GM23248 (cell line): Measurements from ENCODE around the gene RASSF3. TPM values are rescaled to one million over a fixed set of nuclear protein-coding genes. Genes with fewer than 3 reads are reported as not detected.

Source experiments
- DNase-seq: peaks from one replicate; pipeline ENCODE4 v3.0.0-alpha.2; 2015
- H2AFZ ChIP-seq: fragments of 200-600 bp; sonication (generic); 2 replicates; pipeline ENCODE4 v1.6.1; 2016; ENCODE audit warnings: antibody characterized with exemption
- H3F3A ChIP-seq: fragments of 200-600 bp; sonication (generic); 2 replicates; pipeline ENCODE4 v1.6.1; 2016; ENCODE audit warnings: mild to moderate bottlenecking, antibody characterized with exemption, mixed run types; ENCODE audit not compliant: insufficient read depth
- H3K27ac ChIP-seq: fragments of 200-600 bp; sonication (generic); 2 replicates; pipeline ENCODE4 v1.5.1; 2016; ENCODE audit warnings: mild to moderate bottlenecking
- H3K27me3 ChIP-seq: fragments of 200-600 bp; sonication (generic); replicated peaks from 2 replicates; pipeline ENCODE4 v1.6.1; 2016; ENCODE audit warnings: mild to moderate bottlenecking; ENCODE audit not compliant: insufficient read depth
- H3K36me3 ChIP-seq: fragments of 200-600 bp; sonication (generic); 2 replicates; pipeline ENCODE4 v1.6.1; 2016; ENCODE audit warnings: low read depth, mild to moderate bottlenecking
- H3K4me1 ChIP-seq: fragments of 200-600 bp; sonication (generic); 2 replicates; pipeline ENCODE4 v1.6.1; 2016; ENCODE audit warnings: mild to moderate bottlenecking; ENCODE audit not compliant: insufficient read depth
- H3K4me2 ChIP-seq: fragments of 200-600 bp; sonication (generic); one replicate; pipeline ENCODE4 v1.6.1; 2016; ENCODE audit warnings: mild to moderate bottlenecking; ENCODE audit not compliant: unreplicated experiment
- H3K4me3 ChIP-seq: fragments of 200-600 bp; sonication (generic); 2 replicates; pipeline ENCODE4 v1.5.1; 2016; ENCODE audit warnings: mild to moderate bottlenecking
- H3K79me2 ChIP-seq: fragments of 200-600 bp; sonication (generic); 2 replicates; pipeline ENCODE4 v1.6.1; 2016; ENCODE audit warnings: mild to moderate bottlenecking; ENCODE audit not compliant: insufficient read depth
- H3K9ac ChIP-seq: fragments of 200-600 bp; sonication (generic); 2 replicates; pipeline ENCODE4 v1.6.1; 2016; ENCODE audit warnings: mild to moderate bottlenecking
- H3K9me2 ChIP-seq: fragments of 200-600 bp; sonication (generic); 2 replicates; pipeline ENCODE4 v1.6.1; 2016; ENCODE audit warnings: mixed run types, mild to moderate bottlenecking, moderate library complexity; ENCODE audit not compliant: insufficient read depth
- H3K9me3 ChIP-seq: fragments of 200-600 bp; sonication (generic); one replicate; pipeline ENCODE4 v1.6.1; 2017; ENCODE audit warnings: low read depth
- H4K20me1 ChIP-seq: fragments of 200-600 bp; sonication (generic); 2 replicates; pipeline ENCODE4 v1.6.0; 2016; ENCODE audit not compliant: insufficient read depth
- EZH2 ChIP-seq: fragments of 200-600 bp; sonication (generic); IDR thresholded peaks from 2 replicates; pipeline ENCODE4 v1.6.1; 2018; ENCODE audit warnings: antibody characterized with exemption, mild to moderate bottlenecking; ENCODE audit not compliant: insufficient read depth, poor library complexity, severe bottlenecking
- EZH2phosphoT487 ChIP-seq: fragments of 200-600 bp; sonication (generic); IDR thresholded peaks from 2 replicates; pipeline ENCODE4 v1.6.1; 2018; ENCODE audit warnings: antibody characterized with exemption, moderate library complexity, mild to moderate bottlenecking, low read depth; ENCODE audit not compliant: insufficient read depth
- WGBS, 2 experiments: methylation state at CpG; one replicate each; pipeline ENCODE4 v1.1.6; 2015 to 2017; ENCODE audit warnings: low lambda C conversion rate in 2 of 2, low coverage in 1 of 2; ENCODE audit errors: missing lambda C conversion rate in 2 of 2; 5-methylcytosine and 5-hydroxymethylcytosine counted together
- in situ Hi-C: fragments of 300-500 bp; cut with MboI; formaldehyde crosslinking; loops from 2 replicates; pipeline ENCODE4 v1.15.0; 2020
- polyA plus RNA-seq: library from polyadenylated mRNA; unstranded; fragments of >200 nt; fragmentation: Nextera tagmentation; extraction: Ambion mirVana; gene quantifications from 2 replicates; pipeline ENCODE4 v1.2.1, GENCODE V29; 2016
- total RNA-seq: library from RNA; depleted of rRNA; stranded (reverse); fragments of >200 nt; shearing (Covaris generic); gene quantifications from 2 replicates; pipeline ENCODE4 v1.2.3, GENCODE V29; 2014

RASSF3 gene
- total and polyA plus RNA-seq, 2 experiments from 2014 or later = 1.9 to 4.9 TPM

DNA sequence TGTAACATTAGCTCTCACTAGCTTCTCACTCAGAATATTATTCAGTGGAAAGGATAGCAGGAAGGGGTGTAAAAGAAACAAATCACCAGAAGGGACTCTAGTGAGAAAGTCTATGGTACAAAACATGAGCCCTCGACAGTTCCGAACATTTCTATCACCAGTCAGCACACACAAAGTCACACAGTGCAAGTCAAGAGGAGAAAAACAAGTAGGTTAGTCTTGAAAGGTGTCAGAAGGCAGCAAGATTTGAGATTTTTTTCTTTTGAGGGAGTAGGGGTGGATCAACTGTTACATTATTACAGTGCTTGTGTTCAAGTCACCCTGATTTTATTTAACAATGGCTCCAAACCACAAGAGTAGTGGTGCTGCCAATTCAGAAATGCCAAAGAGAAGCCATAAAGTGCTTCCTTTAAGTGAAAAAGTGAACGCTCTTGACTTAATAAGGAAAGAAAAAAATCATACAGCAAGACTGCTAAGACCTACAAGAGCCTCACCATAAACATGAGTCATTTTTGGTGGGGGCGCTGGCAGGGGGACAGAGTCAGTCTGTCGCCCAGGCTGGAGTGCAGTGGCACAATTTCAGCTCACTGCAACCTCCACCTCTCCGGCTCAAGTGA, 106.7 kb downstream of the RASSF3 start:
- in situ Hi-C loops = no loop called here
- Histone ChIP-seq H3K4me1 (no peaks in the 10 kb centered on the region), H3K36me3 (peaks cover 14% of the 10 kb centered on the region; the same call in 1 of the 2 replicates), H3K27me3 (no peaks in the 10 kb centered on the region), H3K27ac (no peak overlapping the region), H3K9ac (no peak overlapping the region), H3K4me3 (no peak overlapping the region), H3K9me2 (no peaks in the 10 kb centered on the region), H3F3A (no peaks in the 10 kb centered on the region), H3K9me3 (no peaks in the 10 kb centered on the region), H3K4me2 (no peak overlapping the region), H3K79me2 (no peaks in the 10 kb centered on the region), H4K20me1 (no peaks in the 10 kb centered on the region), H2AFZ (no peak overlapping the region)
- DNase-seq = no peak
- WGBS, 2 experiments = 88 to 91% methylated on average over 6 of the region's 6 CpGs
- TF ChIP-seq EZH2 = no peak
- no peak for TF ChIP-seq EZH2phosphoT487

DNA sequence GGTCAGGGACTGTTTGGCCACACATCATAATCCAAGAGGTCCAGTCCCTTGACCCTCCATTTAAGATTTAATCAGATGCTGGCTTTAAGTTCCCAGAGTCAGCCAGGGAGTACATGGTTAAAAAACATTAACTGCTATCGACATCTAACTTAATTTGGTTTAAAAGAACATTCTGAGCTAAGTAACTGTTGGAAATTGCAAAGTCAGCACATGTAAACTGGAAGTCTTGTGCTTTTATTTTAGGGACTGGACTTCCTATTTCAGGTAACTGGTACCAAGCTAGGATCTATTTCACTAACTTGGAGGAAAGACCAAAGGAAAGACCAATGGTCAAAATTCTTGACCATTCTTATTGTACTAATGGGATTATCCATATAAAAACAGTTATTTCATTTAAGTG, 108.4 kb downstream of the RASSF3 start:
- Histone ChIP-seq H3K36me3 (peaks cover 16% of the 10 kb centered on the region; the same call in 1 of the 2 replicates), H3K9me3 (no peaks in the 10 kb centered on the region), H3K4me1 (no peaks in the 10 kb centered on the region), H3K27ac (no peak overlapping the region), H4K20me1 (no peaks in the 10 kb centered on the region), H3K4me2 (no peak overlapping the region), H3K9ac (no peak overlapping the region), H3K9me2 (no peaks in the 10 kb centered on the region), H2AFZ (no peak overlapping the region), H3K27me3 (no peaks in the 10 kb centered on the region), H3F3A (no peaks in the 10 kb centered on the region), H3K4me3 (no peak overlapping the region), H3K79me2 (no peaks in the 10 kb centered on the region)
- in situ Hi-C loops = no loop called here
- DNase-seq = no peak
- 83 to 95% methylated on average over 1 of the region's 1 CpG for WGBS, 2 experiments
- no peak for TF ChIP-seq EZH2
- no peak for TF ChIP-seq EZH2phosphoT487

DNA sequence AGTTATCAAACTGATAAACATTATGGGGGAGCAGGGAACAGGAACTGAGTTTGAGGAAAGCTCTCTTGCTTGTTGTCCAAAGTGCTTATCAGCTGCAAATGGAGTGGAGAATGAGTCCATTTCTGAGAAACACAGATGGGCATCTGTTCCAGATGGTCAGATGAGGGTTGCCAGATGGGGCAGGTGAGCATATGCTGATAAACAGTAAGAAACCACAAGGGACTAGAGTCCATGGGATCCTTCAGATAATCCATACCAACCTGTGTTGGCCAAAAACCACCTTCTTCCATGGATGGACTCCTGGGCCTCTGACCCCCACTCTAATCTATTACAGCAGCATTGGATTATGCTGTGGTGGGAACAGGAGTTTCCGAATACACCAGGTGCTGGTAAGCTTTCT, 110.6 kb downstream of the RASSF3 start:
- in situ Hi-C loops = no loop called here
- H3K4me1 ChIP-seq = no peaks in the 10 kb centered on the region

DNA sequence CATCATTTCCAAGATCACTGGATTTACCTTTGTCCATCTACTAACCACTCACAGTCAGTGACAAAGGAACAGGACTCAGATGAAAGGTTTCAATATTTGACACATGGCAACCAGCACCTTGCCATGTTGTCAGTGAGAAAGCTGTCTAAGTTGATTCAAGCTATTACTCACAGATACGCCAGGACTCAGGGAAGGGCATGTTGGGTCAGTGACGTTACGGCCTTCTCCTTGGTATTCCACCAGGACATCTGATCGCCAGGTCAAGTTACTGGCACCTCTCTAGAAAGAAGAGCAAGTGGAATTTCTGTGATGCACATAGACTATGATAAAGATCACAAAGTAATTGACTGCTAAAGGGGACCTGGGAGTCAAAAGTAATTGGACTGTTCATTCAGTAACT, 112.5 kb downstream of the RASSF3 start:
- no peaks in the 10 kb centered on the region for H4K20me1 ChIP-seq
- H3K4me3 ChIP-seq = no peak overlapping the region
- no peak overlapping the region for H2AFZ ChIP-seq
- no peaks in the 10 kb centered on the region for H3F3A ChIP-seq
- TF ChIP-seq EZH2 (no peak), EZH2phosphoT487 (no peak)
- H3K9ac ChIP-seq = no peak overlapping the region
- H3K9me2 ChIP-seq = no peaks in the 10 kb centered on the region
- H3K79me2 ChIP-seq = no peaks in the 10 kb centered on the region
- no peak overlapping the region for H3K4me2 ChIP-seq
- no peaks in the 10 kb centered on the region for H3K9me3 ChIP-seq
- H3K27me3 ChIP-seq = no peaks in the 10 kb centered on the region
- no peak overlapping the region for H3K27ac ChIP-seq
- H3K36me3 ChIP-seq = peaks cover 10% of the 10 kb centered on the region; the same call in 1 of the 2 replicates
- no peaks in the 10 kb centered on the region for H3K4me1 ChIP-seq
- no peak for DNase-seq
- in situ Hi-C loops = no loop called here
- WGBS, 2 experiments = 90 to 92% methylated on average over 4 of the region's 4 CpGs

More for the DNA sequence above, 110.6 kb downstream of the RASSF3 start:
- WGBS, 2 experiments = 93 to 97% methylated on average over 1 of the region's 1 CpG
- no peaks in the 10 kb centered on the region for H3F3A ChIP-seq
- H3K79me2 ChIP-seq = no peaks in the 10 kb centered on the region
- no peaks in the 10 kb centered on the region for H3K27me3 ChIP-seq
- H3K27ac ChIP-seq = no peak overlapping the region
- H2AFZ ChIP-seq = no peak overlapping the region
- no peaks in the 10 kb centered on the region for H4K20me1 ChIP-seq
- no peak overlapping the region for H3K9ac ChIP-seq
- no peak overlapping the region for H3K4me3 ChIP-seq
- no peak for DNase-seq
- no peak for TF ChIP-seq EZH2phosphoT487
- TF ChIP-seq EZH2 = no peak
- H3K9me3 ChIP-seq = no peaks in the 10 kb centered on the region
- no peak overlapping the region for H3K4me2 ChIP-seq
- no peaks in the 10 kb centered on the region for H3K9me2 ChIP-seq
- H3K36me3 ChIP-seq = peaks cover 16% of the 10 kb centered on the region; the same call in 1 of the 2 replicates

DNA sequence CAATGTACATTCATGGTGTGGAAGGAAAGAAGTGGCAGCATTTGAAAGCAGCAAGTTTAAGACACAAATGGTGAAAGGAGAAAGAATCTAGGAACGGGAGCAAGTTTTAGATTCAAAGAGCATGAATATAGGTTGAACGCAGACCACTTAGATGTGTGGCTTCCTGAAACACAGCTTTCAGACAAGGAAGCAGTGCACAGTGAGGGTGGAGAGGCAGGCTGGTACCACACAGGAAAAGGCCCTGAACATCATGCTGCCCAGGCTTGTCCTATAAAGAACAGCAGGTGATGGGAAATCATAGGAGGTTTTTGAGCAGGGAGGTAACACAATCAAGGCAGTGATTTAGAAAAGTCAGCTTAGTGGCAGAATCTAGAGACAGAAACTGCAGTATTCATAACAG, 113.3 kb downstream of the RASSF3 start:
- no peak overlapping the region for H3K27ac ChIP-seq
- H3K4me3 ChIP-seq = no peak overlapping the region
- DNase-seq = no peak
- no peaks in the 10 kb centered on the region for H3K9me2 ChIP-seq
- H3K36me3 ChIP-seq = peaks cover 10% of the 10 kb centered on the region; the same call in 1 of the 2 replicates
- TF ChIP-seq EZH2 = no peak
- H3K9me3 ChIP-seq = no peaks in the 10 kb centered on the region
- no peaks in the 10 kb centered on the region for H3K27me3 ChIP-seq
- 93 to 98% methylated on average over 2 of the region's 2 CpGs for WGBS, 2 experiments
- H2AFZ ChIP-seq = no peak overlapping the region
- H3K9ac ChIP-seq = no peak overlapping the region
- in situ Hi-C loops = no loop called here
- no peak overlapping the region for H3K4me2 ChIP-seq
- H4K20me1 ChIP-seq = no peaks in the 10 kb centered on the region
- no peaks in the 10 kb centered on the region for H3F3A ChIP-seq
- H3K79me2 ChIP-seq = no peaks in the 10 kb centered on the region
- no peaks in the 10 kb centered on the region for H3K4me1 ChIP-seq
